HepG2 (cell line): ENCODE results near the gene PYCR2. TPM values are rescaled to one million over a fixed set of nuclear protein-coding genes. Genes with fewer than 3 reads are reported as not detected.

ENCODE experiments used
- HNF4A ChIP-seq: sonication (generic); formaldehyde crosslinking; IDR thresholded peaks from 2 replicates; pipeline ENCODE4 v1.4.0; 2020; ENCODE audit warnings: missing genetic modification reagents
- LCORL ChIP-seq, 2 experiments: fragments of 450-650 bp in 1 of 2; sonication (generic) in 1 of 2; formaldehyde crosslinking in 1 of 2; IDR thresholded peaks; 2 replicates each; pipeline versions ENCODE4 v1.5.0 to v1.6.1; 2017 to 2020; ENCODE audit warnings: antibody characterized with exemption in 1 of 2, missing genetic modification reagents in 1 of 2
- SAP130 ChIP-seq: IDR thresholded peaks from 2 replicates; pipeline ENCODE4 v1.6.1; 2016; ENCODE audit warnings: low read depth
- ZNF615 ChIP-seq: sonication (generic); formaldehyde crosslinking; IDR thresholded peaks from 2 replicates; pipeline ENCODE4 v1.5.0; 2020; ENCODE audit warnings: mild to moderate bottlenecking, missing genetic modification reagents, borderline replicate concordance
- ZNF710 ChIP-seq: sonication (generic); formaldehyde crosslinking; IDR thresholded peaks from 2 replicates; pipeline ENCODE4 v1.5.0; 2020; ENCODE audit warnings: mild to moderate bottlenecking, missing genetic modification reagents, borderline replicate concordance
- polyA plus RNA-seq, 8 experiments: library from polyadenylated mRNA; depleted of rRNA in 3 of 8; stranded (reverse) in 7 of 8; unstranded in 1 of 8; fragments of >200 nt; fragmentation: Illumina TruSeq in 4 of 8; extraction: Trizol in 4 of 8; gene quantifications; 2 replicates each; pipeline versions ENCODE4 v1.2.1 to v1.2.3, GENCODE V29; 2011 to 2016; ENCODE audit warnings: low read depth in 4 of 8, missing spikeins in 1 of 8, mixed read lengths in 1 of 8; ENCODE audit not compliant: insufficient read depth in 1 of 8
- total RNA-seq, 5 experiments: library from RNA; depleted of rRNA; stranded (reverse); fragments of >200 nt; fragmentation: Illumina TruSeq; extraction: Trizol; gene quantifications; 2 replicates each; pipeline ENCODE4 v1.2.3, GENCODE V29; 2016; ENCODE audit warnings: low read depth in 1 of 5
- TF ChIP-seq, protein P1 (sequence below): sonication (generic); formaldehyde crosslinking; IDR thresholded peaks from 2 replicates; pipeline ENCODE4 v1.4.0; 2020; ENCODE audit warnings: missing genetic modification reagents

PYCR2 gene
- total and polyA plus RNA-seq, 2 of the 13 experiments (the other 11 are each of a cell fraction or from before 2014, with no cell fraction given) = 47.2 to 47.8 TPM

GRCh38 chr1:225896937-225897549, 27.0 kb downstream of the PYCR2 start (continued):
- TF ChIP-seq, protein P1, sequence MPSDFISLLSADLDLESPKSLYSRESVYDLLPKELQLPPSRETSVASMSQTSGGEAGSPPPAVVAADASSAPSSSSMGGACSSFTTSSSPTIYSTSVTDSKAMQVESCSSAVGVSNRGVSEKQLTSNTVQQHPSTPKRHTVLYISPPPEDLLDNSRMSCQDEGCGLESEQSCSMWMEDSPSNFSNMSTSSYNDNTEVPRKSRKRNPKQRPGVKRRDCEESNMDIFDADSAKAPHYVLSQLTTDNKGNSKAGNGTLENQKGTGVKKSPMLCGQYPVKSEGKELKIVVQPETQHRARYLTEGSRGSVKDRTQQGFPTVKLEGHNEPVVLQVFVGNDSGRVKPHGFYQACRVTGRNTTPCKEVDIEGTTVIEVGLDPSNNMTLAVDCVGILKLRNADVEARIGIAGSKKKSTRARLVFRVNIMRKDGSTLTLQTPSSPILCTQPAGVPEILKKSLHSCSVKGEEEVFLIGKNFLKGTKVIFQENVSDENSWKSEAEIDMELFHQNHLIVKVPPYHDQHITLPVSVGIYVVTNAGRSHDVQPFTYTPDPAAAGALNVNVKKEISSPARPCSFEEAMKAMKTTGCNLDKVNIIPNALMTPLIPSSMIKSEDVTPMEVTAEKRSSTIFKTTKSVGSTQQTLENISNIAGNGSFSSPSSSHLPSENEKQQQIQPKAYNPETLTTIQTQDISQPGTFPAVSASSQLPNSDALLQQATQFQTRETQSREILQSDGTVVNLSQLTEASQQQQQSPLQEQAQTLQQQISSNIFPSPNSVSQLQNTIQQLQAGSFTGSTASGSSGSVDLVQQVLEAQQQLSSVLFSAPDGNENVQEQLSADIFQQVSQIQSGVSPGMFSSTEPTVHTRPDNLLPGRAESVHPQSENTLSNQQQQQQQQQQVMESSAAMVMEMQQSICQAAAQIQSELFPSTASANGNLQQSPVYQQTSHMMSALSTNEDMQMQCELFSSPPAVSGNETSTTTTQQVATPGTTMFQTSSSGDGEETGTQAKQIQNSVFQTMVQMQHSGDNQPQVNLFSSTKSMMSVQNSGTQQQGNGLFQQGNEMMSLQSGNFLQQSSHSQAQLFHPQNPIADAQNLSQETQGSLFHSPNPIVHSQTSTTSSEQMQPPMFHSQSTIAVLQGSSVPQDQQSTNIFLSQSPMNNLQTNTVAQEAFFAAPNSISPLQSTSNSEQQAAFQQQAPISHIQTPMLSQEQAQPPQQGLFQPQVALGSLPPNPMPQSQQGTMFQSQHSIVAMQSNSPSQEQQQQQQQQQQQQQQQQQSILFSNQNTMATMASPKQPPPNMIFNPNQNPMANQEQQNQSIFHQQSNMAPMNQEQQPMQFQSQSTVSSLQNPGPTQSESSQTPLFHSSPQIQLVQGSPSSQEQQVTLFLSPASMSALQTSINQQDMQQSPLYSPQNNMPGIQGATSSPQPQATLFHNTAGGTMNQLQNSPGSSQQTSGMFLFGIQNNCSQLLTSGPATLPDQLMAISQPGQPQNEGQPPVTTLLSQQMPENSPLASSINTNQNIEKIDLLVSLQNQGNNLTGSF = no peak
- TF ChIP-seq LCORL (IDR thresholded peaks at IDR 0.05) = no peak
- TF ChIP-seq LCORL (CRISPR knock-in tag; IDR thresholded peaks at IDR 0.05) = peak; percentile 59; the same call in 1 of the 2 replicates
- no peak for TF ChIP-seq ZNF615 (CRISPR knock-in tag)
- peak; percentile 72 for TF ChIP-seq SAP130
- TF ChIP-seq HNF4A (CRISPR knock-in tag) = no peak; the same call in 1 of the 2 replicates
- TF ChIP-seq ZNF710 (CRISPR knock-in tag) = 0 out of 2 replicates have a peak, but pooled peaks have one; percentile 42
